Activated naive CD4-positive, alpha-beta T cell treated with anti-CD3 and anti-CD28 coated beads for 36 hours (primary cell): ENCODE measurements around the gene ANKRD63. TPM values are rescaled to one million over a fixed set of nuclear protein-coding genes. Genes with fewer than 3 reads are reported as not detected.

Experiments used
- CTCF ChIA-PET: fragments of 350-600 bp; sonication (Branson Sonifier 250); formaldehyde crosslinking; loops from one replicate; lab custom pipeline; 2021; ENCODE audit warnings: antibody characterized with exemption; lab: Charles Lee
- DNase-seq: peaks from one replicate; pipeline ENCODE4 v3.0.0-alpha.2; 2020
- H3K27ac Mint-ChIP-seq: one replicate; pipeline ENCODE4 v1.8.0; 2021; ENCODE audit warnings: mild to moderate bottlenecking, mixed read lengths
- H3K27me3 Mint-ChIP-seq: one replicate; pipeline ENCODE4 v1.8.0; 2021; ENCODE audit warnings: low read depth, mixed read lengths
- H3K36me3 Mint-ChIP-seq: one replicate; pipeline ENCODE4 v1.8.0; 2021; ENCODE audit warnings: low read depth, mixed read lengths
- H3K4me1 Mint-ChIP-seq: one replicate; pipeline ENCODE4 v1.8.0; 2021; ENCODE audit warnings: low read depth, mixed read lengths
- H3K4me3 Mint-ChIP-seq: one replicate; pipeline ENCODE4 v1.8.0; 2021; ENCODE audit warnings: mild to moderate bottlenecking, moderate library complexity, mixed read lengths
- H3K9me3 Mint-ChIP-seq: one replicate; pipeline ENCODE4 v1.8.0; 2021; ENCODE audit warnings: mixed read lengths
- intact Hi-C: fragments of 100-400 bp; cut with micrococcal nuclease; formaldehyde crosslinking; loops from one replicate; pipeline ENCODE4 v1.15.1; 2023
- total RNA-seq, 2 experiments: library from RNA; stranded (reverse); gene quantifications; one replicate each; pipeline ENCODE4 v1.2.3, GENCODE V29; 2021

Gene ANKRD63
- total RNA-seq, 2 experiments from 2014 or later, result not detected

DNA sequence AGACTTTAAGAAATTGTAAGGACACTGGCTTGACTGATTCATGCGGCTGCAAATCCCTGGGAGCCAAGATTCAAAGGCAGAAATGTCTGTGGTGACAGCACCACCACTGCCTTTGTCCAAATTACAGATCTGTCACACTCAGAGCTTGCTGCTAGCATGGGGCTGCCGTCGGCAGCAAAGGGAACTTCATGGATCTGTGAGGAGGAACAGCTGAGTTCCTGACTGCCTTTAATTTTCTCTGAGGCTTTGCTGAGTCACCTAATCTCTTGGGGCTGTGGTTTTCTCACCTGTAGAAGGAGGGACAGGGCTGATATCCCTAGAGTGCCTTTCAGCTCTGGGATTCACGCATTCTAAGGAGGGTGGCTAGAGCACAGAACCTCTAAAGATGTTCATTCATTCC is 48.1 kb downstream of the ANKRD63 start:
- Mint-ChIP-seq H3K4me1 (peaks cover 10% of the 10 kb centered on the region), H3K27me3 (peaks cover 13% of the 10 kb centered on the region), H3K4me3 (no peak overlapping the region), H3K36me3 (peaks cover 4% of the 10 kb centered on the region), H3K27ac (no peak overlapping the region), H3K9me3 (no peaks in the 10 kb centered on the region)
- DNase-seq, result no peak
- CTCF ChIA-PET, result no interaction called here
- intact Hi-C loops, result no loop called here

DNA sequence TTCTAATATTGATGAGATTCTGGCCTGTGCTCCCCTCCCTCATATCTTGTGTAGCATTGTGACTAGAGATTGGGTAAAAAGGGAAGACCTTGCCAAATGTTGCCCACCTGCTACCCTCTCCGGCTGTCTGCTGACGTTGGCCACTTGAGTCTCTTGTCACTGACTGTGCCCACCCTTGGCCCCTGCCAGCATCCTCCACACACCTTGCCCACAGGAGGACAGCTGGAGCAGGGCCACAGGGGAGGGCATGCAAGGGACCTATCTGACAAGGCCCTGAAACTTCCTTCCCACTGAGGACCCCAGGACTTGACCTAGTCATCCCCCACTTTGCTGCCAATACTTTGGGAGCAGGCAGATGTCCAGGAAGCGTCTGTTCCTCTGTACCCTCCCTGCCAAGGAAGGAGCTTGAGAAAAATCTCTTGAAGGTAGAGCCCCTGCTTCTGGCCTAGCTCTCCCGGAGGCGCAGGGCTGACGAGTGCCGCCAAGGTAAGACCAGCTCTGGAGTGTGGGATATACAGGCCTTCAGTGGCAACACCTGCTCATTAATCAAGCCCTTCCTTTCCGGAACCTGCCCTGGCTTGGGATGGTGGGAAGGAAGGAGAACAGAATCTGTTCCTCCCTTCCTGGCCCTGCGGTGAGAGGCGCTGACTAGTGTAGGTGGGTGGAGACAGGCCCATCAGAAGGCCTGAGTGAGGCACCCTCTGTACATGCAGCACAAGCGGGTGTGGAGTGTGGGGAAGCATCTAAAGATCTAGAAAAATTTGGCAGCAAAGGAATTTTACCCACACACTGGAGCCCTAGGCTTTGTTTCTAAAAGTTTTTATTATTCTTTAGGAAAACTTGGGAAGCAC is 48.9 kb downstream of the ANKRD63 start:
- Mint-ChIP-seq H3K4me3 (no peak overlapping the region), H3K27me3 (peaks cover 7% of the 10 kb centered on the region), H3K4me1 (peaks cover 4% of the 10 kb centered on the region), H3K36me3 (peaks cover 6% of the 10 kb centered on the region), H3K27ac (no peak overlapping the region), H3K9me3 (no peaks in the 10 kb centered on the region)
- CTCF ChIA-PET, result no interaction called here
- no peak for DNase-seq
- intact Hi-C loops, result no loop called here

DNA sequence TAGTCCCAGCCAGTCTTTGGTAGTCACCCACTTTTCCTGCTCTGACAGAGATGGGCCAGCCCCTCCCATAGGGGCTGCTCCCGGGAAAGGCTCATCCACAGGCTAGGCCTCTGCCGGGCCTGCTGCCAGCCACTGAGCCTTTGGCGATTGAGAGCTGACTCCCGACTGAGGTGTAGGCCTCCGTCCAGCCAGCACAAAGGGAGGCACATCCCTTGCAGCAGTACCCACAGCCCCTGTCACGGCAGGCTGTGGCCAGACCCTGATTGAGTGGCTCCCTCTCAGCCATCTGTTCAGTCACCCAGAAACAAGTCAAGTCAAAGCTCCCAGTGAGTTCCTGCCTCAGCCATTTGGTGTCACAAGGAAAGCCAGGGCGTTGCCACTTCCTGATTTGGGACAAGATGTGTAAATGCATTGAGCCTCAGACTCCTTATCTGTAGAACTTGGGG is 50.2 kb downstream of the ANKRD63 start:
- peaks cover 6% of the 10 kb centered on the region for H3K36me3 Mint-ChIP-seq
- no peak overlapping the region for H3K27ac Mint-ChIP-seq
- CTCF ChIA-PET, result interaction anchor here (0.6 kb wide), 1 partner anchor 42 kb away, joined by 3 read pairs; no protein-coding TSS in a partner anchor
- peaks cover under 1% of the 10 kb centered on the region for H3K27me3 Mint-ChIP-seq
- no peak for DNase-seq
- H3K4me3 Mint-ChIP-seq, result no peak overlapping the region
- no peaks in the 10 kb centered on the region for H3K9me3 Mint-ChIP-seq
- H3K4me1 Mint-ChIP-seq, result no peaks in the 10 kb centered on the region
- intact Hi-C loops, result no loop called here

Other genes with a start within 250 kb of the ANKRD63 start
- gene SRP14, start 243.9 kb downstream of the ANKRD63 start, total RNA-seq, result 100 to 1,000 TPM; 185 to 198 TPM
- 10 to 100 TPM in 1 of 2 experiments, 1 to 10 TPM in 1; 9.4 to 10.3 TPM for gene BMF, start 174.2 kb downstream of the ANKRD63 start, total RNA-seq
- 100 to 1,000 TPM; 102 to 106 TPM for gene BUB1B, start 122.0 kb downstream of the ANKRD63 start, total RNA-seq
- gene PAK6, start 44.0 kb downstream of the ANKRD63 start, total RNA-seq, result not detected
- 10 to 100 TPM; 55.0 to 56.7 TPM for gene PLCB2, start 24.9 kb upstream of the ANKRD63 start, total RNA-seq
- gene INAFM2, start 40.6 kb upstream of the ANKRD63 start, total RNA-seq, result 1 to 10 TPM; 4.9 to 6.5 TPM
- 1 to 10 TPM; 1.9 to 2.2 TPM for gene CCDC9B, start 57.9 kb upstream of the ANKRD63 start, total RNA-seq
- gene PHGR1, start 68.0 kb upstream of the ANKRD63 start, total RNA-seq, result not detected
- under 1 TPM in 1 of 2 experiments, not detected in 1; 0.02 TPM for gene DISP2, start 75.2 kb upstream of the ANKRD63 start, total RNA-seq
- gene KNSTRN, start 99.7 kb upstream of the ANKRD63 start, total RNA-seq, result 10 to 100 TPM; 60.7 to 62.1 TPM
- gene IVD, start 122.7 kb upstream of the ANKRD63 start, total RNA-seq, result 10 to 100 TPM; 33.1 to 34.1 TPM
- 10 to 100 TPM in 1 of 2 experiments, 1 to 10 TPM in 1; 9.9 to 11.7 TPM for gene BAHD1, start 157.9 kb upstream of the ANKRD63 start, total RNA-seq
- gene CHST14, start 187.9 kb upstream of the ANKRD63 start, total RNA-seq, result 1 to 10 TPM; 4.4 to 4.6 TPM